Measurements from ENCODE around the gene TST.

DNA sequence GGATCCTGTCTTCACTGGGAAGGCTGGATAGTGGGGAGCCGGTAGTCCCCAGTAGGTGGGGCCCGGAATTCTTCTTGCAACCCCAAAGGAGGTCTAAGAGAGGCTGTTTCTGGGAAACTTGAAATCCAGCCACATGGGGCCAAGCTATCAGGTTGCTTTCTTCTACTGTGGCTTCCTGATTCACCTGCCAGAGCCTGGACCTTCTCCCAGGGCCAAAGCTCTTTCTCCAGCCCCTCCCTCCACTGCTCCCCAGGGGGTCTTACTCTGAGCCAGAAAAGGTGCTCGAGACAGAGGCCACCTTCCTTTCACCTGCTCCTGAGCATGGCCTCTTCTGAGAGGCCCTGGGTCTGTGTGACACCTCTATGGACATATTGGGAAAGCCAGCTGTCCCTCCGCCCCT, 9.1 kb downstream of the TST start:
- TF ChIP-seq, protein P1, sequence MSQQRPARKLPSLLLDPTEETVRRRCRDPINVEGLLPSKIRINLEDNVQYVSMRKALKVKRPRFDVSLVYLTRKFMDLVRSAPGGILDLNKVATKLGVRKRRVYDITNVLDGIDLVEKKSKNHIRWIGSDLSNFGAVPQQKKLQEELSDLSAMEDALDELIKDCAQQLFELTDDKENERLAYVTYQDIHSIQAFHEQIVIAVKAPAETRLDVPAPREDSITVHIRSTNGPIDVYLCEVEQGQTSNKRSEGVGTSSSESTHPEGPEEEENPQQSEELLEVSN (IDR thresholded peaks at IDR 0.05; ENCODE audit: borderline replicate concordance in 1 of 2, extremely low read depth in 1 of 2, insufficient read depth in 1 of 2, insufficient read length in 1 of 2, low read depth in 1 of 2, low read length in 1 of 2, poor library complexity in 1 of 2, severe bottlenecking in 1 of 2), result no peak
- TF ChIP-seq HEY1 (CRISPR knock-in tag; IDR thresholded peaks at IDR 0.05; ENCODE audit: borderline replicate concordance) (no peak), ZBTB40 (IDR thresholded peaks at IDR 0.05) (no peak), ZBTB40 (CRISPR knock-in tag; IDR thresholded peaks at IDR 0.05) (no peak), CBX5 (IDR thresholded peaks at IDR 0.05; ENCODE audit: borderline replicate concordance, low read depth) (no peak), HDAC3 (IDR thresholded peaks at IDR 0.05; ENCODE audit: borderline replicate concordance, partially characterized antibody) (no peak), ZNF354B (CRISPR knock-in tag; IDR thresholded peaks at IDR 0.05) (no peak), SAFB (IDR thresholded peaks at IDR 0.05; ENCODE audit: borderline replicate concordance, low read depth, low read length) (no peak), ZNF121 (CRISPR knock-in tag; conservative IDR thresholded peaks at IDR 0.05) (no peak), HCFC1 (IDR thresholded peaks at IDR 0.05; ENCODE audit: low read depth, low read length) (no peak)
- TF ChIP-seq, protein P2, sequence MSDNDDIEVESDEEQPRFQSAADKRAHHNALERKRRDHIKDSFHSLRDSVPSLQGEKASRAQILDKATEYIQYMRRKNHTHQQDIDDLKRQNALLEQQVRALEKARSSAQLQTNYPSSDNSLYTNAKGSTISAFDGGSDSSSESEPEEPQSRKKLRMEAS (CRISPR knock-in tag; IDR thresholded peaks at IDR 0.05), result no peak

Data from K562 (cell line).